Breast epithelium (tissue), 3 donors: ENCODE measurements around the gene RDH13.

Experiments used
- POLR2A ChIP-seq: fragments of 450-650 bp; IDR thresholded peaks from one replicate; pipeline ENCODE4 v1.6.1; 2016; ENCODE audit warnings: antibody characterized with exemption, mild to moderate bottlenecking, moderate library complexity
- TF ChIP-seq, protein P1 (sequence below), 3 donors: fragments of 450-650 bp; IDR thresholded peaks; one replicate each; pipeline ENCODE4 v1.5.1; 2016 to 2017; ENCODE audit warnings: antibody characterized with exemption in 3 of 3, mild to moderate bottlenecking in 3 of 3, moderate library complexity in 3 of 3

DNA sequence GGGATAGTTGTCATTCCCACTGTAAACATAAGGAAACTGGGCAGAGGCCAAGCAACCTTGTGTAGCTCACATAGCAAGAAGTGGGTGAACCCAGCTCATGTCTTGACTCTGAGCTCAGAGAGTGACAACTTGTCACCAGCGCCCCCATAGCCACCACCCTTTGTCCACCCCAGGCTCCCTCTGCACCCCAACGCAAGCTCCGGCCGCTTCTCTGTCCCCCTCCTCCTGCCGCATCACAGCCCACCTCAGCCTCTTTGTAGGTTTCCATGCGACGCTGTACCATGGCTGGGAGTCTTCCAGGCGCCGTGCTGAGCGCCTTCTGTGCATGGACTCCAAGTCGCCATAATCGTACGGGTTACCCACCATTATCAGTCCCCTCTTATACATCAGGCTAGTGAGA is 28.2 kb downstream of the RDH13 start:
- no peak for TF ChIP-seq POLR2A
- TF ChIP-seq, protein P1, sequence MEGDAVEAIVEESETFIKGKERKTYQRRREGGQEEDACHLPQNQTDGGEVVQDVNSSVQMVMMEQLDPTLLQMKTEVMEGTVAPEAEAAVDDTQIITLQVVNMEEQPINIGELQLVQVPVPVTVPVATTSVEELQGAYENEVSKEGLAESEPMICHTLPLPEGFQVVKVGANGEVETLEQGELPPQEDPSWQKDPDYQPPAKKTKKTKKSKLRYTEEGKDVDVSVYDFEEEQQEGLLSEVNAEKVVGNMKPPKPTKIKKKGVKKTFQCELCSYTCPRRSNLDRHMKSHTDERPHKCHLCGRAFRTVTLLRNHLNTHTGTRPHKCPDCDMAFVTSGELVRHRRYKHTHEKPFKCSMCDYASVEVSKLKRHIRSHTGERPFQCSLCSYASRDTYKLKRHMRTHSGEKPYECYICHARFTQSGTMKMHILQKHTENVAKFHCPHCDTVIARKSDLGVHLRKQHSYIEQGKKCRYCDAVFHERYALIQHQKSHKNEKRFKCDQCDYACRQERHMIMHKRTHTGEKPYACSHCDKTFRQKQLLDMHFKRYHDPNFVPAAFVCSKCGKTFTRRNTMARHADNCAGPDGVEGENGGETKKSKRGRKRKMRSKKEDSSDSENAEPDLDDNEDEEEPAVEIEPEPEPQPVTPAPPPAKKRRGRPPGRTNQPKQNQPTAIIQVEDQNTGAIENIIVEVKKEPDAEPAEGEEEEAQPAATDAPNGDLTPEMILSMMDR (IDR thresholded peaks at IDR 0.05): no peak
